Caco-2 (cell line): ENCODE measurements around the gene IRAK1. TPM values are rescaled to one million over a fixed set of nuclear protein-coding genes. Genes with fewer than 3 reads are reported as not detected.

Source experiments
- BruUV-seq: library from RNA; stranded (reverse); fragments of 400-500 nt; replicated peaks from 2 replicates; lab custom pipeline; 2021; lab: Mats Ljungman, UMichigan
- CTCF ChIA-PET: fragments of 300-600 bp; sonication (Branson Sonifier 250); formaldehyde crosslinking; loops from one replicate; lab custom pipeline; 2022; ENCODE audit warnings: antibody characterized with exemption; lab: Charles Lee
- POLR2A ChIA-PET: fragments of 300-600 bp; sonication (Branson Sonifier 250); formaldehyde crosslinking; loops from one replicate; lab custom pipeline; 2022; ENCODE audit warnings: antibody characterized with exemption; lab: Charles Lee
- DNase-seq, 2 experiments: peaks; one replicate each; pipeline versions ENCODE4 v3.0.0 to v3.0.0-alpha.2; 2020 to 2022
- H3K27me3 ChIP-seq: replicated peaks from 2 replicates; pipeline ENCODE4 v1.6.0; 2011; ENCODE audit warnings: low read length; ENCODE audit not compliant: control insufficient read depth, insufficient read depth
- H3K36me3 ChIP-seq: 2 replicates; pipeline ENCODE4 v1.5.1; 2011; ENCODE audit warnings: low read length; ENCODE audit not compliant: control insufficient read depth, insufficient read depth
- H3K4me1 ChIP-seq: fragments of 250-450 bp; sonication (Bioruptor Pico); 2 replicates; pipeline ENCODE4 v1.5.1; 2020; ENCODE audit warnings: mild to moderate bottlenecking
- H3K4me3 ChIP-seq: 2 replicates; pipeline ENCODE4 v1.5.1; 2011; ENCODE audit warnings: low read depth, mild to moderate bottlenecking, control low read depth, low read length
- H3K9me3 ChIP-seq: fragments of 250-450 bp; sonication (Bioruptor Pico); 2 replicates; pipeline ENCODE4 v1.5.1; 2020; ENCODE audit warnings: mild to moderate bottlenecking, moderate library complexity
- H3K27ac Mint-ChIP-seq: one replicate; pipeline ENCODE4 v1.8.0; 2022; ENCODE audit warnings: mixed read lengths; ENCODE audit not compliant: unreplicated experiment
- H3K27me3 Mint-ChIP-seq: one replicate; pipeline ENCODE4 v1.8.0; 2022; ENCODE audit warnings: mixed read lengths; ENCODE audit not compliant: insufficient read depth, unreplicated experiment
- H3K36me3 Mint-ChIP-seq: one replicate; pipeline ENCODE4 v1.8.0; 2022; ENCODE audit warnings: mild to moderate bottlenecking, mixed read lengths; ENCODE audit not compliant: insufficient read depth, unreplicated experiment
- H3K4me1 Mint-ChIP-seq: one replicate; pipeline ENCODE4 v1.8.0; 2022; ENCODE audit warnings: low read depth, mixed read lengths; ENCODE audit not compliant: unreplicated experiment
- H3K4me3 Mint-ChIP-seq: one replicate; pipeline ENCODE4 v1.8.0; 2022; ENCODE audit warnings: mild to moderate bottlenecking, moderate library complexity, mixed read lengths; ENCODE audit not compliant: unreplicated experiment
- H3K9me3 Mint-ChIP-seq: one replicate; pipeline ENCODE4 v1.8.0; 2022; ENCODE audit warnings: mixed read lengths; ENCODE audit not compliant: unreplicated experiment
- CTCF ChIP-seq, 2 experiments: fragments of 200-600 bp in 1 of 2; IDR thresholded peaks; 1 replicate in 1 of 2; 2 replicates in 1 of 2; pipeline versions ENCODE4 v1.5.1 to v1.8.0; 2011 to 2022; ENCODE audit warnings: antibody characterized with exemption in 1 of 2, control low read depth in 1 of 2, inconsistent platforms in 1 of 2, low read depth in 1 of 2, low read length in 1 of 2, mild to moderate bottlenecking in 1 of 2, moderate library complexity in 1 of 2; ENCODE audit not compliant: insufficient read depth in 1 of 2, severe bottlenecking in 1 of 2, unreplicated experiment in 1 of 2
- intact Hi-C: fragments of 100-400 bp; cut with micrococcal nuclease; formaldehyde crosslinking; loops from one replicate; pipeline ENCODE4 v1.10.0; 2022; ENCODE audit not compliant: unreplicated experiment
- total RNA-seq: library from RNA; stranded (reverse); gene quantifications from 2 replicates; pipeline ENCODE4 v1.2.3, GENCODE V29; 2022

Gene IRAK1
- total RNA-seq, 1 experiment from 2014 or later = 119 TPM

DNA sequence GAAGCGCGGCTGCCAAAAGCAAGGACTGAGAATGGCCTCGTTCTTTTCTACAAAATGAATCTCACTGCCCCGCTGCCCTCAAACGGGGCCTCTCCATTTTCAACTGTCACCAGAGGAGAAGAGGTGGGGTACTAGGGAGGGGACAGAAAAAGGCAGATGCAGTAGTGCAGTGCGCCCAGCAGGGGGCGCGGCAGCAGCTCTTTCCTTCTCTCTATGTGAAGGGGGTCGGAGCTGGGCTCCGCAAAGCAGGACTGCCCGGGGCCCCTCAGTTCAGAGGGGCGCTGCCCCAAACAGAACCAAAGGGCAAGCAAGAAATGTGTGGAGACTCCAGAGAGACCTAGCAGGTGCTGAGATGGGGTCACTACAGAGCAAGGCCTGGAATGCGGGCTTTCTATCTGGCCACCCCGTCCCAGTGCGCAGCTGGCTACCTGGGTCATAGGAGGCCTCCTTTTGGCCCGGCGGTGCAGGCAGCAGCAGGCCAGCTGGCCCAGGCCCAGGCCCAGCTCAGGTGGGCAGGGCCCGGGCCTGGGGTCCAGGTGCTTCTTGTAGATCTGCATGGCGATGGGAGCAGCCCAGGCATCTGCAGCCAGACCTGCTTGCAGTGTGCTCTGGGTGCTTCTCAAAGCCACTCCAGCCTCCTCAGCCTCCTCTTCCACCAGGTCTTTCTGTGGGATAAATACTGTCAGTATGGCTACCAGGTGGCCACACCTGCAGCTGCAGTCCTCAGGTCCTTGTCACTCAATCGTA lies 5.9 kb downstream of the IRAK1 start:
- no peaks in the 10 kb centered on the region for H3K27me3 ChIP-seq
- no peak overlapping the region for H3K4me3 ChIP-seq
- intact Hi-C loops = no loop called here
- Mint-ChIP-seq H3K27ac (no peak overlapping the region), H3K9me3 (no peaks in the 10 kb centered on the region), H3K4me1 (no peaks in the 10 kb centered on the region), H3K36me3 (peaks cover 38% of the 10 kb centered on the region), H3K27me3 (no peaks in the 10 kb centered on the region), H3K4me3 (no peak overlapping the region)
- ChIA-PET POLR2A (no interaction called here), CTCF (interaction anchor here (0.6 to 1.6 kb wide), 4 partner anchors 13 to 60 kb away, joined by 3 read pairs; no protein-coding TSS in a partner anchor)
- peak in 1 of 2 experiments; percentile 49 for DNase-seq
- peak; percentile 77 to 79 for TF ChIP-seq CTCF (IDR thresholded peaks at IDR 0.05; ENCODE audit: insufficient read depth in 1 of 2, low read depth in 1 of 2, low read length in 1 of 2, severe bottlenecking in 1 of 2, unreplicated experiment in 1 of 2)
- no peaks in the 10 kb centered on the region for H3K9me3 ChIP-seq
- no peaks in the 10 kb centered on the region for H3K36me3 ChIP-seq
- no TSS peak for BruUV-seq
- H3K4me1 ChIP-seq = no peaks in the 10 kb centered on the region

DNA sequence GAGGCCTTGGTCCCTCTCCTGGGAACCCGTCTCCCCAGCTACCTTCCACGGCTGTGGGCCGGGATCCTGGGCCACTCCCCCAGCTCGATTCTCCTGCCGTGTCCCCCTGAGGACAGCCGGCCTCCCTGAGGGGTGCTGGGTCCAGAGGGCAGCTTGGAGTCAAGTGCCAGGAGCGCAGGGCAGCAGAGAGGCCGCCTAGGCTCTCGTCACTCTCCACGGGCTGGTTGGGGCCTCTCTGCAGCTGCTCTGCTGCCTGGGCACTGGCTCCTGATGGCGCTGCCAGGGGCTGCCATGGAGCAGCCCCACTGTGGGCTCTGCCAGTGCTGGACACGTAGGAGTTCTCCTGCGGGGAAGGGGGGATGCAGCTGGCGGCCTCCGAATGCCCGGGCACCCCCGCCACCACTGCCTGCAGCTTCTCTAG lies 6.7 kb downstream of the IRAK1 start:
- Mint-ChIP-seq H3K27ac (no peak overlapping the region), H3K36me3 (peaks cover 37% of the 10 kb centered on the region), H3K27me3 (no peaks in the 10 kb centered on the region), H3K4me1 (no peaks in the 10 kb centered on the region), H3K4me3 (no peak overlapping the region), H3K9me3 (no peaks in the 10 kb centered on the region)
- no peaks in the 10 kb centered on the region for H3K4me1 ChIP-seq
- intact Hi-C loops = no loop called here
- no peak for TF ChIP-seq CTCF (IDR thresholded peaks at IDR 0.05; ENCODE audit: insufficient read depth in 1 of 2, low read depth in 1 of 2, low read length in 1 of 2, severe bottlenecking in 1 of 2, unreplicated experiment in 1 of 2)
- no peaks in the 10 kb centered on the region for H3K9me3 ChIP-seq
- H3K4me3 ChIP-seq = no peak overlapping the region
- POLR2A ChIA-PET = no interaction called here
- DNase-seq = no peak
- H3K27me3 ChIP-seq = no peaks in the 10 kb centered on the region
- H3K36me3 ChIP-seq = no peaks in the 10 kb centered on the region
- CTCF ChIA-PET = interaction anchor here (0.7 to 1.6 kb wide), 3 partner anchors 27 to 49 kb away, joined by 3 to 4 read pairs (median 3); no protein-coding TSS in a partner anchor
- no TSS peak for BruUV-seq

GRCh38 chrX:154012336-154012991 lies 7.2 kb downstream of the IRAK1 start:
- Mint-ChIP-seq H3K27ac (no peak overlapping the region), H3K4me1 (peaks cover 5% of the 10 kb centered on the region), H3K36me3 (peaks cover 42% of the 10 kb centered on the region), H3K27me3 (no peaks in the 10 kb centered on the region), H3K4me3 (no peak overlapping the region), H3K9me3 (no peaks in the 10 kb centered on the region)
- CTCF ChIA-PET = interaction anchor here (0.7 to 1.6 kb wide), 3 partner anchors 28 to 49 kb away, joined by 3 to 4 read pairs (median 3); no protein-coding TSS in a partner anchor
- BruUV-seq = no TSS peak
- Histone ChIP-seq H3K36me3 (no peaks in the 10 kb centered on the region), H3K4me3 (no peak overlapping the region), H3K9me3 (no peaks in the 10 kb centered on the region), H3K4me1 (no peaks in the 10 kb centered on the region), H3K27me3 (no peaks in the 10 kb centered on the region)
- POLR2A ChIA-PET = no interaction called here
- DNase-seq = no peak
- intact Hi-C loops = no loop called here
- no peak for TF ChIP-seq CTCF (IDR thresholded peaks at IDR 0.05; ENCODE audit: insufficient read depth in 1 of 2, low read depth in 1 of 2, low read length in 1 of 2, severe bottlenecking in 1 of 2, unreplicated experiment in 1 of 2)
